Activated CD8-positive, alpha-beta memory T cell treated with anti-CD3 and anti-CD28 coated beads for 48 hours (primary cell): ENCODE data around the gene HDLBP.
"Not testable (repeated sequence)": the region's sequence is repeated elsewhere in the genome, so short reads cannot be mapped to it uniquely, and the experiment has no call there.

Experiments used
- DNase-seq, 3 experiments: peaks; one replicate each; pipeline ENCODE4 v3.0.0-alpha.2; 2020; ENCODE audit warnings: low read depth in 2 of 3, low spot score in 2 of 3

The HDLBP gene

GRCh38 chr2:241304039-241304670, 11.3 kb downstream of the HDLBP start:
- no peak for DNase-seq

DNA sequence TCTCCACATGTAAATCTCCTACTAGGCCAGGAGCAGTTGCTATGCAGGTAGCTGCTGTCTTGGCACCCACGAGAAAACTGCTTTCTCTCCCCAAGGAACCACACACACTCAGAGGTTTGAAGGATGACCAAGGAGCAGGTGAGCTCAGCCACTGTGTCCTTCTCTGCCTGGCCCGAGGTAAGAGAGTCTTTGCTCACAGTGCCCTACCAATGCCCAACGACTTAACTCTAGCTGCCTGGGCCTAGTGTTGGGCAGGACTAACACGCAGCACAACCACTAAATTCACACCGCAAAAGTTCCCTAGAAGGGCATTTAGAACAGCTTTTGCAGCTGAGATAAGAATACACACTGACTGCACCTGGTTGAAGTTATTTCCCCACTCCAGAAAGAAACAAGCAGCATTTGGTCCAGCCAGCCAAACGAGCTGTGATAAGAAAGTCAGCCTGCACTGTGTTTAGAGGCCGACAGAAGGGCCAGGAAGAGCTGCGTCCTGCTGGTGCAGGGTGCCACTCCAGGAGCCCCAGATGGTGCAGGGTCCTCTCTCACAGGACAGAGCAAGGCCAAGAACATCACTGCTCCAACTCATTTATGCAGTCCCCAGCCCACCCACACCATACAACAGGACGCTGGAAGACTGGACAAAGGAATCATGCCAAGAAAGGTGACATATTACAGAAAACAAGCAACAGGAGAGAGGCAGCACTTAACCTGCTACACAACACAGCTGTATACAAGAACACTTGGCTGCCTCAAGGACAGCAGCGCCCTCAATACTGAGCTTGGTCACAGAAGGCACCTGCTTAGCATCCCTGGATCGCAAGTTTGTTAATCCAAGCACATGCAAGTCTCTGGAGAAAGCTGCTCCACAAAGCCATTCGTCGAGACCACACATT, 12.5 kb downstream of the HDLBP start:
- DNase-seq, result no peak

GRCh38 chr2:241302083-241302482, 13.4 kb downstream of the HDLBP start:
- no peak for DNase-seq

- DNase-seq, result no peak
Measured at GRCh38 chr2:241300000-241300399, 15.5 kb downstream of the HDLBP start.

- DNase-seq, result no peak
Measured at GRCh38 chr2:241298673-241299072, 16.8 kb downstream of the HDLBP start.

DNA sequence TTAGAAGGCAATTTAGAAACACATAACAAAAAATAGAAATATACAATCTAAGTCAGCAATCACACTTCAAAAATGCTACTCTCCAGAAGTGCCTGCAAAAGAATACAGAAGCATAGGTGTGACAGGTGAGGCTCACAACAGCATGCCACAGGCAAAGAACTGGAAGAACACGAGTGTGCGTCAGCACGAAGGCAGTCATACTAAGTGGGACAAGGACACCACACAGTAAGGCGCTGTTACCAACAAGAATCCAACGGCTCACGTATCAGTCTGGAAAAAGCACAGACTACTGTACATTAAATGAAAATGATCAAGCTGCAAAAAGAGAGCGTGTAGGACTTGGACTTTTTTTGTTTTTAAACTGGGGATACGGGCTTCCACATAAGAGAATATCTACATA, 18.7 kb downstream of the HDLBP start:
- DNase-seq, result no peak

DNA sequence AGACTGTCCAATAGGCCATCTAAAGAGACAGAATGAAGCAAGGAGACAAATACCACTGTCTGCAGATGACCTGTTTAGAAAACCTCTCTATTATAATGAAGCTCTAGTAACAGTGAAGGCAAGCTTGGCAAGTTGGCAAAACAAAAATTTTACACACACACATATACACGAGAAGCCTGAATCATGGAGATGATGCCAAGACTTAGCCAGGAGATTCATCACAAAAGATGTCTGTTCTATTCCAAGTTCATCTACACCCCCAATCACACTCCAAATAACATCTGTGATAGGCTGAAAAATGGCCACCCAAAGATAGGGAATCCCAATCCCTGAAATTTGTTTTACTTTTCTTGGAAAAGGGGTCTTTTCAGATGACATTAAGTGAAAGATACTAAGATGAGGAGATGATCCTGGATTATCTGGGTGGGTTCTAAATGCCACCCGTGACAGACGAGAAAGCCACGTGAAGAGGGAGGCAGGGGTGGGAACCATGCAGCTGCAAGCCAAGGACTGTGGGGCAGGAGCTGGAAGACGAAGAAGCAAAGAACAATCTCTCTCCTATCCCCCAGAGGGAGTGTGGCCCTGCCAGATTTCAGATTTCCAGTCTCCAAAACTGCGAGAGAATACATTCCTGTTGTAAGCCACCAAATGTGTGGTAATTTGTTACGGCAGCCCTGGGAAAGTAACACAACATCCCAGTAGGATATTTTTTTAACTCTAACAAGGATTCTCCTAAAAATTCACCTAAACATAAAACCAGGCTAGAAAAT, 20.0 kb downstream of the HDLBP start:
- DNase-seq, result no peak

- DNase-seq, result not testable (repeated sequence)
Measured at GRCh38 chr2:241293378-241293797, 22.1 kb downstream of the HDLBP start.

GRCh38 chr2:241291977-241292376, 23.5 kb downstream of the HDLBP start:
- DNase-seq, result no peak

DNA sequence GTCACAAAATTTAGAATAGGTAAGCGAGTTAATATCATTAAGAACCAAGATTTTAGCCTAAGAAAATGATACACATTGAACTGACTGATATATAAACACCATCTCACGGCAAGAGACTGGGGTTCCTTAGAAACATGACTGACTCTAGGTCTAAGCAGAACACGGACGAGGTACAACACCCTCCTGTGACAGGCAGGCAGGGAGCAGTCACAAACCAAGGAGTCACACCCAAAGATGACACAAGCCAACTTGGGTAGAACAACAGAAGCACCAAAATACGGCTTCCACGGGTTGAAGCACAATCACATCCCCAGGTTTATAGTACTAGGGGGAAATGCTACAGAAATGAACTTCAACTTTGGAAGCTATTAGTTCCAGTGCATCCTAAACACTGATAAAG, 24.3 kb downstream of the HDLBP start:
- no peak for DNase-seq

GRCh38 chr2:241289597-241289996, 25.9 kb downstream of the HDLBP start:
- no peak for DNase-seq

DNA sequence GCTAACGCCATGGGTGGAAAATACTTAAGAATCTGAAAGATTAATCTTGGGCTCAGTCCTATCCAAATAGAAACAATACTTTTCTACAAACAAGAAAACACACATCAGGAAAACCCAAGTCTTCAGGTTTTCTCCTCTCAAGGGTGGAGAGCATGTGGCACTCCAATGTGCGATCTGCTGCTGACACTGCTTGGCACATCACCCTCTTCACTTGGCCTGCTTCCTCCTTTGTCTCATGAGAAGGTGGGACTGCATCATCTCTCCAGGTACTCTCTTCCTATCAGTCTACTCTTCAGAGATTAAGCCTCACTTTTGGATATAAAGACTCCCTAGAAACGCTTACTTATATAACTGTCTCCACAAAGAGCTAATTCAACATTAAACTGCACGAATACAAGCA, 26.4 kb downstream of the HDLBP start:
- DNase-seq, result no peak

DNA sequence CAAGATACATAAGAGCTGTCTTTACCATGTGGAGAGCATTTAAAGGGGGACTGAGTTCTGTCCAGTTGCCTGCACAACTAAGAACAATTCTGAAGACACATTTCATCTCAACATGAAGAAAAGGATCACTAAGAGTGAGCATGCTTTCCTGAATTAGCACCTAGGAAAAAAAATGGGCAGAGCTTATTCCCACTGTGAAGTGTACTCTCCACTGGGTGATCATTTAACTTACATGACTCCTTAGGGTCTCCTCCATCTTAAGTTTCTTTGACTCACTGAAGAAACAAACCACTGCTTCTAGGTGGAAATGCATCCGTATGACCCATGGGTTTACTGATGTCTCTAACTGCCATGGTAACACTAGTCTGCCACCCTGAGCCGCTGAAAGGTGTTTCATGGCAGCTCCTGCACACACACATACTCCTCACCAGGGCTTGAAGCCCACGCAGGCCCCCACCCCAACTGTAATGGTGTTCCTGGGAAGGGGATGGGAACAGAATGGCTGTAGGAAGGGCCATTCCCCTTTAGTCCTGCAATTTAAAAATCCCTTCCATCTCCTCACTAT, 27.1 kb downstream of the HDLBP start:
- no peak for DNase-seq

GRCh38 chr2:241286348-241287090, 29.0 kb downstream of the HDLBP start:
- DNase-seq, result no peak

DNA sequence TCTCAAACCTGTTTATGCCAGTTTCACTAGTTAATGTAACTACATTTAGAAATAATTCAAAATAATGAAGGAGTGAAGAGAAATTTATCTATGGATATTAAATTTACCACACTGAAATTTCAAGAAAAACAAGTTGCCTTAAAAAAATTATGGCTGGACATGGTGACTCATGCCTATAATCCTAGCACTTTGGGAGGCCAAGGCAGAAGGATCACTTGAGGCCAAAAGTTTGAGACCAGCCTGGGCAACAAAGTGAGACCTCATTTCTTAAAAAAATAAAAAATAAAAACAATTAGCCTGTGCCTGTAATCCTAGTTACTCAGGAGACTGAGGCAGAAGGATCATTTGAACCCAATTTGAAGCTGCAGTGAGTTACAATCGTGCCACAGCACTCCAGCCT, 29.9 kb downstream of the HDLBP start:
- no peak for DNase-seq

DNA sequence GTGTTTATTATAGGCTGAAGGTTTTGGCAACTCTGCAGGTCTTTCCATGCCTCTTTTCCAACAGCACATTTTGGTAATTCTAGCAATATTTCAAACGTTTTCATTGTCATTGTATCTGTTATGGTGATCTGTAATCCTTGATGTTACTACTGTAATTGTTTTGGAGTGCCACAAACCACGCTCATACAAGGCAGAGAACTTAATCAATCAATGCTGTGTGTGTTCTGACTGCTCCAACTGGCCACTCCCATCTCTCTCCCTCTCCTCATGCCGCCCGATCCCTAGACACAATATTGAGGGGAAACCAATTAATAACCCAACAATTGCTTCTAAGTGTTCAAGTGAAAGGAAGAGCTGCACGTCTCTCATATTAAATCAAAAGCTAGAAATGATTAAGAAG, 32.9 kb downstream of the HDLBP start:
- no peak for DNase-seq

DNA sequence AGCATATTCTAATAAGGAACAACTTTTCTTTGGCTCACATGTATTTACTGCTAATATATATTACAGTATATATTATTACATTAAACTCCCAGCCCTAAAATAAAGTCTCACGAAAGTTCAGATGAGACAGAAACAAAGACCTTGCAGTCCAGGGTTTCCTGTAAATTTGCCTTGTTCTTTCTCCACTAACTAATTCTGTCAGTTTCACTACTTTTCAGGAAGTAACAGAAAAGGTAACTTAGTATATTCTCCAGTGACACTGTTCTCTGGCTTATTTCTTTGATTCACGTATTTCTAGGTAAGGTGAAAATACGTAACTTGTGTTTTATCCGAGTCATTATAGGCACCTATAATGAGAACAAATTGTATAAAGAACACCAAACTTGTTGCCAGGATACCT, 35.2 kb downstream of the HDLBP start:
- DNase-seq, result no peak

DNA sequence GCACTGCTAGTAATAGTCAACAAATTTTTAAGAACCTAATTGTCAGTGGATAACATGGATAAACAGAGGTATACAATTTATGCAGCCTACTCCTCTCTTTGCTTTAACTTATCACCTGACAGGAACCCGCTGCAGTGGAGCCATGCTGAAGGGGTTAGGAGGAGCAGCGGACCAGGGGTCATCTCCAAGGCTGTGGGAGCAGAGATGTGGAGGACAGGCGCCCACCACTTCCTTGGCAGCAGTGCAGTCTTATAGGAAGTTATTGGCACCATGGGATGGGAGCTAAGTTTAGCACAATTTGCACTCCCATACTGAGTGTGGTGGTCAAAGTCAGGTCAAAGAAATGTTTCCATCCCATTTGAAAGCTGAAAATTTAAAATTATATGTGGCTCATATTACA, 35.6 kb downstream of the HDLBP start:
- DNase-seq, result no peak

- DNase-seq, result no peak
Measured at GRCh38 chr2:241279413-241279812, 36.1 kb downstream of the HDLBP start.

GRCh38 chr2:241278306-241278705, 37.2 kb downstream of the HDLBP start:
- DNase-seq, result not testable (repeated sequence)

GRCh38 chr2:241275910-241276309, 39.6 kb downstream of the HDLBP start:
- DNase-seq, result no peak
